SU-DHL-6 (cell line): ENCODE results near the gene RFC2.

Experiments used
- CTCF ChIP-seq: fragments of 200-600 bp; sonication (generic); IDR thresholded peaks from one replicate; pipeline ENCODE4 v1.5.1; 2017; ENCODE audit warnings: antibody characterized with exemption, mild to moderate bottlenecking, low read length, moderate library complexity; ENCODE audit not compliant: insufficient read depth, poor library complexity, severe bottlenecking
- EZH2phosphoT487 ChIP-seq: fragments of 200-600 bp; sonication (generic), shearing (Covaris generic); conservative IDR thresholded peaks from 2 replicates; pipeline ENCODE4 v1.6.1; 2018; ENCODE audit warnings: mild to moderate bottlenecking, antibody characterized with exemption, low read length, moderate library complexity, mixed read lengths

GRCh38 chr7:74283858-74284447, 29.8 kb upstream of the RFC2 start:
- TF ChIP-seq CTCF: no peak
- TF ChIP-seq EZH2phosphoT487: no peak
